ENCODE measurements around the gene GAS7.
"Not testable (repeated sequence)": the region's sequence is repeated elsewhere in the genome, so short reads cannot be mapped to it uniquely, and the experiment has no call there.

The GAS7 gene

GRCh38 chr17:10069301-10069700 lies 129.1 kb downstream of the GAS7 start:
- no peak for DNase-seq

- no peak for DNase-seq
Observed at GRCh38 chr17:10067446-10068143, 130.8 kb downstream of the GAS7 start.

DNA sequence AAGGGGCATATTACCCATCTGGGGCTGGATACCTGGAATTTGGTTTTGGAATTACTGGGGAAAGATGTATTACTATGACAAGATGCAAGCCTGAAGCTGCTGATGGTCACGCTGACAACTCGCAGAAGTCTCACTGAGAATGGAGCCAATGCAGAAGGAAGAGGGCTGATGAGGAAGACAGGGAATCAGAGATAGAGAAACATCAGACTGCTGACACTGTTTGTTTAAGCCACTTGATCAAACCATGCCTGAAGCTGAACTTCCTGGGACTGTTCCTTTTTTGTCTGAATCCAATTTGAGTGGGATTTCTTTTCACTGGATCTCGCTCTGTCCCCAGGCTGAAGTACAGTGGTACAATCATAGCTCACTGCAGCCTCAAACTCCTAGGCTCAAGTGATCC lies 133.9 kb downstream of the GAS7 start:
- no peak for DNase-seq

- DNase-seq, result no peak
Observed at GRCh38 chr17:10063730-10064241, 134.6 kb downstream of the GAS7 start.

DNA sequence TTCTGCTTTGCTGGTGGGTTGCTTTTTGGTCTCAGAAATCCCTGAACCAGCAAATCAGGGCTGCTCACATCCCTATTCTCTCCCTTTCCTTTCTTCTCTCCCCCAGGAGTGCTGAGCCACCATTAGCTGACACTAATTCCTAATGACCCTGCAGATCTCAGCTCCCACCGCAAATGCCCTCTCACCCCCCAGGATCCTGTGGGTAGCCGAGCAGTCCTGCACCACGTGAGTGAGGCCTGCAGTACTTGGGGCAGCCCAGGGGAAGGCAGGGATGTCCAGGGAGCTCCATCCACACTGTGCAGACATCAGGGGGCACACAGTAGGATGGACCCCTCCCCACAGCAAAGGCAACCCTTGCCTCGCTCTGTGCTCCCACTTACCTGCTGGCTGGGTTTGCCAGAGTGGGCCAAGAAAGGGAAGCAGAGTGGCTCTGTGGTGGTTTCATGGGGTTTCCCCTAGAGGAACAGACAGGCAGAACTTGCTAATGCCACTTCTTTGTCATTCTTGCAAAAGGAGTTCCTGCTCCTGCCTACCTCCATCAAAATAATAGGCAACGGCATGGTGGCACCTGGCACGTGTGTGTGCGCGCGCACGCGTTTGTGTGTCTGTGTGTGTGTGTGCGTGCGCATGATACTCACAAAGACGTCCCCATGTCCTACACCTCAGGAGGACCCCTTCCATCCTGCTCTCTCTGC lies 135.6 kb downstream of the GAS7 start:
- no peak for DNase-seq

GRCh38 chr17:10061111-10061845 lies 137.1 kb downstream of the GAS7 start:
- DNase-seq, result no peak

DNA sequence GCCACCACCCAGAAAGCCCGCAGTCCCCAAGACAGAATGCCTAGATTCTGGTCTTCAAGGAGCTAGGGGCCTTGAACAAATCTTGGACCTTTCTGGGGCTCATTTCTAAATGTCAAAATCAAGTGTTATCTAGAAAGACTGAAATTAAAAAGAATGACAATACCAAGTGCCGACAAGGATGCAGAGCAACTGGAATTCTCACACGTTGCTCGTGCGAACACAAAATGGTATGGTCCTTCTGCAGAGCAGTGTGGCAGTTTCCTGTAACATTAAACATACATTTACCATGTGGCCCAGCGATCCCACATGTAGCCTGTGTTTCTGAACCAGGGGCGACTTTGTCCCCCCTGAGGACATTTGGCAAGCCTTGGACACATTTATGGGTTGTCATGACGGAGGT lies 137.9 kb downstream of the GAS7 start:
- no peak for DNase-seq

DNA sequence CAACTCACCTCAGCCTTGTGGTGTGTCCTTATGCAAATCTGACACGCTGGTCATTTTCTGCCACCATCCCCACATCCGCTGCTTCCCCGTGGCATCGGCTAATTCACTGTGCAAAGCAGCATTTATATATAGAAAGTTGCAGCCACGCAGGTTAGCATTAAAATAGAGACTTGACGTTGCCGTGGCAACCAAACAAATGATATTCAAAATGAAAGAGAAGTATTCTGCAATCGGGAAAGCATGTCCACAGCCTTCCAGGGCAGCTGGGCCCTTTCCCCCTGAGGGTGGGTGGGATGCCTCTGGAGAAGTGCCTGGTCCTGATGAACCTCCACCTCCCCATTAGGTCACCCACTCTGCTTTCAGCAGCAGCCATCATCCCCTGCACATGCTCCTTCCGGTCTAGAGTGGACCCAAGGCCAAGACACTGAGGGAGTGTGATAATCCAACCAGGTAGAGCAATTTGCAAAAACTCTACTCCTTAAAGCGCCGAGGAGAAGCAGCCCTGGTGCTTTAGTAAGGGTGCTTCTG lies 138.7 kb downstream of the GAS7 start:
- no peak for DNase-seq

DNA sequence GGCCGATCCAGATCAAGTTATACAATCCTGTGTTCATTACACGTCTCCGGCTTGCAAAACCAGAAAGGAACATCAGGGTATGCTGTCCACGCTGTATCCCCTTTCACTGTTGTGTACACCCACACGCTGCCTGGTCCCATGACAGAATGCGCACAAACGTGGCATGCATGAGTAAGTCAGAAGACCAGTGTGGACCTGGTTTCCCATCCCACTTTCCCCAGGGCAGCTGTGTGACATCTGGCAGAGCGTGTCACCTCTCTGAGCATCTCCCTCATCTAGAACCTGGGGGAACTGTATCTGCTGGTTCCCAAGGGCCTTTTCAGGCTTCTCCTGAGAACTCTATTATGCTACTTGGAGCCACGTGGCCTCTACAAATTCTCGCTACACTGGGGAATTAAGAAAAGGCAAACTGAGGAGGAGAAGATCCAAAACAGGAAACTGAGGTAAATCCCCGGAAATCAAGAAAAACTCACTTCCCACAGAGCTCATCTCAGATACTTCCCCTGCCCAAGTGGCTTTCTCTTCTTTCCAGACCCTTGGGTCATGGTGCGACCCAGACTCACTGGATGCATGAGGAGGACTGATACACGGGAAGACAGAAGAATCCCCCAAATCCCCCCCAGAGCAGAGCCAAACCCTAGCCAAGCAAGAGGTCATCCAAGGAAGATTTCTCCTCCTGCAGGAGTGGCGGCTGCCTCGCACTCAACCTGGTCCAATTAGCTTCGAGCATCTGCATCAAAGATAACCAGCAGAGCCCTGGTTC lies 139.3 kb downstream of the GAS7 start:
- no peak for DNase-seq

DNA sequence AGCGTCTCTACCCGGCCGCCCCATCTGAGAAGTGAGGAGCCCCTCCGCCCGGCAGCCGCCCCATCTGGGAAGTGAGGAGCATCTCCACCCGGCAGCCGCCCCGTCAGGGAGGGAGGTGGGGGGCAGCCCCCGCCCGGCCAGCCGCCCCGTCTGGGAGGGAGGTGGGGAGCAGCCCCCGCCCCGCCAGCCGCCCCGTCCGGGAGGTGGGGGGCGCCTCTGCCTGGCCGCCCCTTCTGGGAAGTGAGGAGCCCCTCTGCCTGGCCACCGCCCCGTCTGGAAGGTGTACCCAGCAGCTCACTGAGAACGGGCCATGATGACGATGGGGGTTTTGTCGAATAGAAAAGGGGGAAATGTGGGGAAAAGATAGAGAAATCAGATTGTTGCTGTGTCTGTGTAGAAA lies 140.9 kb downstream of the GAS7 start:
- DNase-seq, result not testable (repeated sequence)

DNA sequence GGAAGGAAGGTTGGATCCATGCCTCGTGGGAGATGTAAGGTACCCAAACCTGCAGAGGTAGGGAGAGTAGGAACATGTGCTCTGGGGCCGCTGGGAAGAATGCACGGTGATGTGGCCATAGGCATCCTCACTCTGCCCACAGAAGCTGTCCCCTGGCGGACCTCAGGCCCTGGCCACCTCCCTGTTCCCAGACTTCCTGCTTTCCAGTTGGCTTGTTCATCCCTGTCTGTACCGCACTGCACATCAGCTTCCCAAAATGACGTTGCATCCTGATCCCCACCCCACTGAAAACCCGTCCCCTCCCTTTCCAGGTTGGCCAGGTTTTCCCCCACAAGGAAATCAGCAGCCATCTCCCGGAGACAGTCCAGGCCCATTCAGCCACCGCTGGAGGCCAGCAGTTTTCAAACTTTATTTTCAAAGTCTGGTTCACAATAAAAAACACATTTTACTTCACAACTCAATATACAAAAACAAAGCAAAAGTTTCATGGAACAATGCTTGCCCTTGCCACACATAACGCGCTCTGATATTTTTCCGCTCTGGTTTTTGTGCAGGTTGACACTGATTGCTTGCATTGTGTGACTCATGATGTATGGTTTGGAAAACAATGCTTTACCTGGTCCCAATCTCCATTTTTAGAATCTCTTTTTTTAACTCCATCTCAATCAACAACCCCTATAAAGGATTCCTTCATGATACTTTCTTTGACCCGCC lies 143.0 kb downstream of the GAS7 start:
- DNase-seq, result no peak

- DNase-seq, result no peak
Observed at GRCh38 chr17:10053782-10054540, 144.4 kb downstream of the GAS7 start.

- DNase-seq, result no peak
Observed at GRCh38 chr17:10052106-10052813, 146.1 kb downstream of the GAS7 start.

- no peak for DNase-seq
Observed at GRCh38 chr17:10051112-10051511, 147.3 kb downstream of the GAS7 start.

DNA sequence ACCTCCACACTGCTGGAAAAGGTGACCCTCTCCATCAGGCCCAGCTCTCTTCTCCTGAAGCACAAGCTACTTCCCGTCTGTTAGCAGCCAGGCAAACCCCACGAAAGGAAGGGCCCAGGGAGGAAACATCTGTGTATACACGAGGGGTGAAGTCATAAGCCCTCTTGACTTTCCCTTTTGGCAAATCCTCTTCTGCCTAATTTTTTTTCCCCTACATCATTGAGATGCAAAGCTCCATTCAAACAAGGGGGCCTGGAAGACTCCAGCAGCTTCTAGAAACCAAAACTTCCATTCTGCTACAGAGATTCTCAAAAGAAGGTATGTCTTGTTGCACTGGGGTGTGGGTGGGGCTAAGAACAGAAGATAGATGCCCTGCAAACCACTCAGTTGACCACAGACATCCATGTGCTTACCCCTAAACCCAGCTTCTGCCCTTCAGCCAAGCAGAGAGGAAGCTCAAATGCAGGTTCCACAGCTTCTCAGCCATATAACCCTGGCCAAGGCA lies 147.8 kb downstream of the GAS7 start:
- no peak for DNase-seq

DNA sequence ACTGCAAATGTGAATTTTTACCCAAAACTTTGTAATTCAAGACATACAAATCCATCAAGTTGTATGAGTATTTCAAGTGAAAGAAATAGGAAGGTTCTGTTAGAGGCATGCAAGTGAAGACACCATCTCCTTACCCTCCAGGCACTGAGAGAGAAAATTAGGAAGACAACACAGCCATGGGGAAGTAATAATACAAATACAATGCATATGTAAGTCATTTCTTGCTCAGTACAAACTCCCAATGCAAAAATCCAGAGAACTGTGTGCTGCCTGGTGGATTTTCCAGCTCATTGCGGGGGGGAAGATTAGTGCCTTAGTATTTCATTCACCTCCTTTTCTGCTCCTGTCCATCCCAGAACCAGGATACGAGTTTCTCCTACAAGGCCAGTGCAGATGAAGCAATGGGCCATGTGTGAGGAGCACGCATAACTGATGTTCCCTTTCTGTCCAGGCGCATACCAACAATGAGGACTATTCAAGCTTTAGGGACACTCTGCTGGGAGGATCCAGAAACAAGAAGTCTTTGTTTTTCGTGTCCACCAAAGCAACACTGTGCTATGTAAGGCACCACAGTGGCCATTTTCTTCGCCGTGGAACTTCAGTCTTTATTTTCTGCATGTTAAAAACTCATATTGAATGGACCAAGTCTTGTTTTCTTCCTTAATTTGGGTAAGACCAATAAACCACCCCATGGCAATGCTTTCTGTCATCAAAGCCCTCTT lies 149.6 kb downstream of the GAS7 start:
- no peak for DNase-seq

GRCh38 chr17:10046786-10047785 lies 151.3 kb downstream of the GAS7 start:
- DNase-seq, result no peak

All from DMS79 treated with DMSO at 0.1 percent for 48 hours (cell line).